PFSK-1 (cell line): ENCODE results near the gene SOBP.

Experiments used
- POLR2AphosphoS5 ChIP-seq: IDR thresholded peaks from 2 replicates; pipeline ENCODE4 v1.6.1; 2012; ENCODE audit warnings: low read depth, mild to moderate bottlenecking, control low read depth, low read length, moderate library complexity
- REST ChIP-seq, 2 experiments: IDR thresholded peaks; 2 replicates each; pipeline versions ENCODE4 v1.6.1 to v1.8.0; 2011 to 2012; ENCODE audit warnings: low read depth in 2 of 2, low read length in 2 of 2, control low read depth in 1 of 2, inconsistent platforms in 1 of 2, mild to moderate bottlenecking in 1 of 2, moderate library complexity in 1 of 2; ENCODE audit not compliant: insufficient read depth in 1 of 2
- SIN3A ChIP-seq: IDR thresholded peaks from 2 replicates; pipeline ENCODE4 v1.6.1; 2012; ENCODE audit warnings: mild to moderate bottlenecking, low read length, moderate library complexity, borderline replicate concordance; ENCODE audit not compliant: insufficient read depth

- TF ChIP-seq POLR2AphosphoS5, result no peak
- no peak for TF ChIP-seq REST (IDR thresholded peaks at IDR 0.05; ENCODE audit: insufficient read depth in 1 of 2, low read depth in 2 of 2, low read length in 2 of 2)
- TF ChIP-seq SIN3A, result no peak
These were observed 167.4 kb downstream of the SOBP start for GRCh38 chr6:107657373-107657754.
